ENCODE measurements around the gene SLC26A1.
"Not testable (repeated sequence)": the region's sequence is repeated elsewhere in the genome, so short reads cannot be mapped to it uniquely, and the experiment has no call there.

The SLC26A1 gene

DNA sequence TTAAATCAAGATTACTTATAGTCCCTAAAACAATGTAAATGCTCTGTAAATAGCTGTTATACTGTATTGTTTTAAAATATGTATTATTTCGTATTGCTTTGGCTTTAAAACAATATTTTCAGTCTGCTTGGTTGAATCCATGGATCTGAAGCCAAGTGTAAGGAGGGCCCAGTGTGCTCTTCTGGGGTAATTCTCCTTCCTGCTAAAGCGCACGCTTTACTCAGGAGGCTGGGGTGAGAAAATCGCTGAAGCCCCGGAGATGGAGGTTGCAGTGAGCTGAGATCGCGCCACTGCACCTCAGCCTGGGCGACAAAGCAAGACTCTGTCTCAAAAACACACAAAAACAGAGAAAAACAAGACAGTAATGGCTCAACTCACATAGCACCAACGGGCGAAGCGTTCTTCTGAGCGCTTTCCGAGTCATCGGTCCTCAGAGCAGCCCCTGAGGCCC is 6.8 kb downstream of the SLC26A1 start:
- in situ Hi-C loops (cut with MboI; ENCODE audit: low sequenced_read_pairs), result no loop called here

DNA sequence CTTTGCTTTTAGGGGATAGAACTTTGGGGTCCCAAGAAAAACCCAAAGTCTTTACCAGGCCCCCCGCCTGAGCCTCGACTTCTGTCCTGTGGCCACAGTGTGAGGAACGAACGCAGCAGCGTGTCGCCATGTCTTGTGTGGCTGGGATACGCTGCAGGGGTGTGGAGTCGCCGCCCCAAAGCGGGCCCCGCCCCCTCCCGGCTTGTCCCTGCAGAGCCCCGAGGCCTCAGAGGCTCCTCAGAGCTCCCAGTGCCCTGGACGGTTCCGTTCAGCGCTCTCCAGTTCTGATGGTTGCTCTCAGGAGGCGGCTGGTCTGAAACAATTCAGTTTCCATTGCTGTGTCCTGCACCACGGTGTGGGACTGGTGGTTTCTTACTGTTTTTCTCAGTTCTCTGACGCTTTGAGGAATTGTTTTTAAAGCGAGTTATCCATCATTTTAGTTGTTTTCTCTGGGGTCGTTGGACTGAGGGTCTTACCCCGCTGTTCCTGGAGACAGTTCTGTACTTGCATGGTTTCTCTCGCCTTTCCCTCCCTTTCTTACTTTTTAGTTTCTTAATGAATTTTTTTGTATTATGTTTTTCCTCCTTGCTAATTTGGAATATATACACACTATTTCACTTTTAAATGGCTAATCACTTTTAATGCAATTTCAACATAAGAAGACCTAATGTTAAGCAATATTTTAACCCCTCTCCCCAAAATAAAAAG is 7.9 kb downstream of the SLC26A1 start:
- in situ Hi-C loops (cut with MboI; ENCODE audit: low sequenced_read_pairs), result no loop called here

- in situ Hi-C loops (cut with MboI; ENCODE audit: low sequenced_read_pairs), result no loop called here
Measured at GRCh38 chr4:984336-985054, 8.7 kb downstream of the SLC26A1 start.

DNA sequence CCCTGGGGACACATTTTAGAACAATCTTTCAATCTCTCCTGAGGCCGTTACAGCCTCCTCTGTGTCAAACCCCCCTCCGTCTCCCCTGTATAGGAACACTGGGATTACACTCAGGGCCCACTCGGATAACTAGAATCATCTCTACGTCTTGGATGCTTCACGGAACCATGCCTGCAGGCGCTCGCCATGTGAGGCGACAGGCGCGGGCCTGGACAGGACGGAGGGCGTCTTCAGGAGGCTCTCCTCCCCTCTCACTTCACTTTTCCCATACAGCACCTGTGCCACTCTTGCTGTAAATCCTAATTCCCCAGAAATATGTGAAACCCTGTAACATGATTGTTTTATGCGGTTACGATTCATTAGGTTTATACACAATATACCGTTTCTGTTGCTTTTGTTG is 10.4 kb downstream of the SLC26A1 start:
- in situ Hi-C loops (cut with MboI; ENCODE audit: low sequenced_read_pairs), result no loop called here

DNA sequence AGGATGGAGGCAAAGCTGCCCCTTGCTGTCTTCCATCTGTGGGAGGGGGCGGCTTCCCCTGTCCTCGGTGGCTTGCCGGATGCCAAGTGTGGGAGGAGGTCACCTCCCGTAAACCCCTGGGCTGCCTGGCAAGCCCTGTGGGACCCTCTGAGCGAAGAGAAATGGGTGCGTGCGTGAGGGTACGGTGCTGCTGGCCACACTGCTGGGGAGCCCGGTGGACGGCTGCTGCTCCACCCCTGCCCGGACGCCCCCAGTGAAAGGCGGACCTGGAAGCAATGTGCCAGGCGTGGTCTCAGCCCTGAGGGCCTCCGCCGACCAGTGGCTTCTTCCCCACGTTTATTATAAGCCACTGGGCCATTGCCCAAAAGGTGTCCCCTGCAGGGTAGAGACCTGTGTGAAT is 10.9 kb downstream of the SLC26A1 start:
- in situ Hi-C loops (cut with MboI; ENCODE audit: low sequenced_read_pairs), result no loop called here

GRCh38 chr4:978957-979701 is 14.1 kb downstream of the SLC26A1 start:
- in situ Hi-C loops (cut with MboI; ENCODE audit: low sequenced_read_pairs), result no loop called here

GRCh38 chr4:976016-976415 is 17.2 kb downstream of the SLC26A1 start:
- in situ Hi-C loops (cut with MboI; ENCODE audit: low sequenced_read_pairs), result not testable (repeated sequence)

DNA sequence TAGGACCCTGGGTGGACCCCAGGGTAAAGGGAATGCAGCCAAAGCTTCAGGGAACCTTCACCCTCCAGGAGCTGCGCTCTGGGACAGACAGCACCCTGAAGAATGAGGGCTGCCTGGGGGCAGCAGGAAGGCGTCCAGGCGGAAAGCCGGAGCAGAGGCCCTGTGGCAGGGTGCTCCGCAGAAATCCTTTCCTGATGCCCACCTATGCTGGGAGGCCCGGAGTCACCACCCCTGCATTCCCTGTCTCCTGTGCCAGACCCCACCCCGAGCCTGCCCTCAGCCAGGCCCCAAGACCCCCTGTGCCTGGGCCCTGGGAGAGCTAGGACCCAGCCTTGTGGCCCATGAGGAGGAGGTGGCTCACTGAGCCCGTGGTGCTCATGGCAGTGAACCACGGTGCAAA is 18.5 kb downstream of the SLC26A1 start:
- in situ Hi-C loops (cut with MboI; ENCODE audit: low sequenced_read_pairs), result no loop called here

- in situ Hi-C loops (cut with MboI; ENCODE audit: low sequenced_read_pairs), result no loop called here
Measured at GRCh38 chr4:973431-974397, 19.5 kb downstream of the SLC26A1 start, which contains the start of gene DGKQ. DGKQ (minus strand) TSS chr4:973569; CDS start chr4:973482, 87 bp downstream.

DNA sequence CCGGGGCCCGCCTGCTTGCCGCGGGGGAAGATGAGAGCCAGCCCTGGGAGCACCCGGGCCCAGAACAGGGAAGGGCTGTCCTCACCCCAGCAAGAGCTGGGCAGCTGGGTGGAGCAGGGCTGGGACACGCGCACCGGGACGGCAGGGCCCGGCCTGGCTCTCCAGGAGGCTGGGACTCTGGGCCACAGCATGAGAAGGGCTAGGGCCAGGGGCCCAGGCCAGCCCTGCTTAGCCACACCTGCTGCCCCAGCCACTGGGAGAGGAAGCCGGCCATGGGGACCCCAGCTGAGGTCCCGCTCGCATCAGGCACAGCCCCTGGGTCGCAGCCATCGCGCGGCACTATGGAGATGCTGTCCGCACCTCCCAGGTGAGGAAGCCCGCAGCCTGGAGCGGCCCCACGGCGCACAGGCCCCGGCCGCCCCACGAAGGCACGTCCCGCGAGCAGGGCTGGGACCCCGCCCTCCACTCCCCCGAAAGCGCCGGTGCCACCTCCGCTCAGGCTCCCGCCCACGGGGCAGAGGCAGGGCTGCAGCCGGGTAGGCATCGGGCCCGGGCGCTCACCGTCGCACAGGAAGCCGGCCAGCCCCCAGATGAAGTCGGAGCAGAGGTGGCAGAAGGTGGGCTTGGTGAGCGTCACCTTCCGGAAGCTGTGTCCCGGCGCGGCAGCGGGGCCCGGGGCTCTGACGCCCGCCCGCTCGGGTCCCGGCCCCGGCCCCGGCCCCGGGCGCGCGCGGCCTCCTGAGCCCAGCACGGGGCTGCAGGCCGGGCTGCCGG is 20.4 kb downstream of the SLC26A1 start:
- in situ Hi-C loops (cut with MboI; ENCODE audit: low sequenced_read_pairs), result no loop called here

- in situ Hi-C loops (cut with MboI; ENCODE audit: low sequenced_read_pairs), result no loop called here
Measured at GRCh38 chr4:971666-972500, 21.3 kb downstream of the SLC26A1 start.

GRCh38 chr4:970854-971520 is 22.2 kb downstream of the SLC26A1 start:
- in situ Hi-C loops (cut with MboI; ENCODE audit: low sequenced_read_pairs), result no loop called here

GRCh38 chr4:970046-970745 is 23.0 kb downstream of the SLC26A1 start:
- in situ Hi-C loops (cut with MboI; ENCODE audit: low sequenced_read_pairs), result no loop called here

DNA sequence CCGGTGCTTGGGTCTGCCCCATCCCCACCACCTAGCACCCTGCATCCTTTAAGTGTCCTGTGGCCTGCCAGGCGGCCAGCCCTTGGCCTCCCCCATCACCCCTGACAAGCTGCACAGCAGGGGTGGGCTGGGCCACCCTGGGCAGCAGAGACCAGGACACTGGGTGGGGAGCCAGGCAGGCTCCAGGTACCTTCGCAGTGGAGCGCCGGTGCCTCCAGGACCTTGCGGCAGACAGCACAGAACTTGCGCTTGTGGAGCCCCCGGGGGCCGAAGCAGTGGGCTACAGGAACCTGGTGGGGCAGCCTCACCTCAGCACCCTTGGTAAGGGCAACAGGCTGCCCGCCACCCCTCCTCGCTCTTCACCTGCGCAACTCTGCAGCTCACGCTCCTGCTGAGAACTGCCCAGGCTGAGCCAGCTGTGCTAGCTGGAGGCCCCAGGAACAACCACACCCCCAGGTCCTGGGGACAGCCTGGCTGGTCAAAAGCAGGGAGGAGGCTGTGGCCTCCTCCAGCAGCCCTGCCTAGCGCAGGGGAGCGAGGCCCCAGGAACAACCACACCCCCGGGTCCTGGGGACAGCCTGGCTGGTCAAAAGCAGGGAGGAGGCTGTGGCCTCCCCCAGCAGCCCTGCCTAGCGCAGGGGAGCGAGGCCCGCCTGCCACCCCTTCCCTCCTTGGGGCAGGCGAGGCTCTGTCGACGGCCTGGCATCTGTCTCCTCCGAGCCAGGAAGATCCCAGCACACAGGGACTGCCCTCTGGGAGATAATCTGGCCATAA is 24.4 kb downstream of the SLC26A1 start:
- in situ Hi-C loops (cut with MboI; ENCODE audit: low sequenced_read_pairs), result no loop called here

DNA sequence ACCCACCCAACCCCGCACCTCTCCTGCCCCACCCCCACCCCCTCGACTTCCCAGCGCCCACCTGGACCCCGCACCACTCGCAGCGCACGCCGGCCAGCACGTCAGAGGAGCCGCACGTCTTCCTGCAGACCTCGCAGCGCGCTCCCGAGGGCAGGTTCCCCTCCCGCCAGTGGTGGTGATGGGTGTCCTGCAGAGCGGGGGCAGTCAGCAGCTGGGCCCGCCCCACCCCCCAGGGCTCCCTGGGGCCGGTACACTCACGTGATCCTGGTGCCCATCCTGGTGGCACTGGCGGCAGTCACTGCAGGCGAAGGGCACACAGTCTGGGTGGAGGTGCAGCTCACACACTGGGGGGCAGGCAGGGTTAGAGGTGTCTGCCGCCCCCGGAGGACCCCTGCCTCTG is 25.0 kb downstream of the SLC26A1 start:
- in situ Hi-C loops (cut with MboI; ENCODE audit: low sequenced_read_pairs), result no loop called here

DNA sequence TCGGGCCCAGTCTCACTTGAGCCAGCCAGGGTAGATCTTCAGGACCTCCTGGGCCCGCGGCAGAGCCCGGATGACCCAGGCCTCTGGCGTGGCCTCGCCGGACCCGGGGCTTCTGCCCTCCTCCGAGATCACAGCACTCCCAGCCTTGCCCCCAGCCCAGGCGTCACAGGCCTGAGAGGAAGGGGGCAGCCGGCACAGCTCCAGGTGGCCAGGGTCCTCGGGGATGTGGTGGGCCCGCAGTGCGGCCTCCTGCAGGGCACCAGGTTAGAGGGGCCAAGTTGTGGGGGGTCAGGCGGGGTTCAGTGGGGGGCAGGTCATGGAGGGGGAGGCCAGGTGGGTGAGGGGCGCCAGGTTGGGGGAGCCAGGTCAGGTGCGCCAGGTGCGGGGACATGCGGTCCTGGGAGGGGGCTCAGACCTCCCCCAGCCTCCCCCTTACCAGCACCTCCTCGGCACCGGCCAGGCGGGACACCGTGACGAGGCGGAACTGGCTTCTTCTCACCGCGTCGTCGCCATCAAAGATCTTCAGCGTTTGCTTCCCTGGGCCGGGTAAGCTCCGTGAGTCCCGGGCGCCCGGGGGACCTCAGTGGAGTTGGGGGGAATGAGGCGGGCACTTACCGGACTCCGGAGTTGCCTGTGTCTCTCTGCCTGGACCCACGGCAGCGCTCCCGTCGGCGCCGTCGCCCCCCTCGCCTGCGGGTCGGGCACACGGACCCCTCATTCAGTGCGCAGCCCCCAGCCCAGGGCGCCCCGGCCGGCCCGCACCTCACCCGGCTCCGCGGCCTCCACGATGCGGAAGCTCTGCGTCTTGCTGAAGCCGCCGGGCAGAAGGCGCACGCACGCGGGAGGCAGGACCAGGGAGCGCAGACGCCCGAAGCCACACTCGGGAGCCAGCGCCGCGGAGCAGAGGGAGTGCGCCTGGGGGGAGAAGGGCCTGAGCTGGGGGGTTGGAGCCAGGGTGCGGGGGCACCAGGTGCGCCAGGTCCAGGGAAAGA is 25.8 kb downstream of the SLC26A1 start:
- in situ Hi-C loops (cut with MboI; ENCODE audit: low sequenced_read_pairs), result no loop called here

Data from hTERT RPE-1 (cell line).